Tibial nerve (tissue), 4 donors: ENCODE results near the gene ACVR1. TPM values are rescaled to one million over a fixed set of nuclear protein-coding genes. Genes with fewer than 3 reads are reported as not detected.

ENCODE experiments used
- DNase-seq, 2 donors: peaks; one replicate each; pipeline ENCODE4 v3.0.0-alpha.2; 2019; ENCODE audit warnings: low spot score in 2 of 2
- H3K27ac ChIP-seq, 4 donors: fragments of 200-600 bp; sonication (generic) in 3 of 4; one replicate each; pipeline ENCODE4 v1.5.1; 2017 to 2019; ENCODE audit warnings: mild to moderate bottlenecking in 1 of 4
- H3K27me3 ChIP-seq, 2 donors: fragments of 200-600 bp; sonication (generic) in 1 of 2; one replicate each; pipeline versions ENCODE4 v1.5.1 to v1.6.0; 2017 to 2019
- H3K36me3 ChIP-seq, 3 donors: fragments of 200-600 bp; sonication (generic); one replicate each; pipeline ENCODE4 v1.5.1; 2018 to 2019
- H3K4me1 ChIP-seq, 4 donors: fragments of 200-600 bp; sonication (generic) in 3 of 4; one replicate each; pipeline ENCODE4 v1.5.1; 2017 to 2019
- H3K4me3 ChIP-seq, 4 donors: fragments of 200-600 bp; sonication (generic) in 3 of 4; one replicate each; pipeline ENCODE4 v1.5.1; 2017 to 2019; ENCODE audit warnings: mild to moderate bottlenecking in 1 of 4, moderate library complexity in 1 of 4
- H3K9me3 ChIP-seq, 4 donors: fragments of 200-600 bp; sonication (generic) in 3 of 4; one replicate each; pipeline ENCODE4 v1.5.1; 2017 to 2019
- EP300 ChIP-seq, 2 donors: sonication (generic); formaldehyde crosslinking; IDR thresholded peaks; one replicate each; pipeline ENCODE4 v1.6.1; 2017; ENCODE audit warnings: antibody characterized with exemption in 2 of 2, mild to moderate bottlenecking in 1 of 2
- POLR2A ChIP-seq, 2 donors: fragments of 450-650 bp; IDR thresholded peaks; one replicate each; pipeline ENCODE4 v1.6.1; 2017; ENCODE audit warnings: antibody characterized with exemption in 2 of 2, mild to moderate bottlenecking in 2 of 2, moderate library complexity in 2 of 2
- WGBS, 2 donors: methylation state at CpG; one replicate each; pipeline ENCODE4 v1.1.5; 2018; 5-methylcytosine and 5-hydroxymethylcytosine counted together
- total RNA-seq, 4 donors: library from RNA; depleted of rRNA; stranded (reverse); fragments of >200 nt; gene quantifications; one replicate each; pipeline ENCODE4 v1.1.0, GENCODE V29; 2016
- TF ChIP-seq, protein P1 (sequence below), 5 experiments: fragments of 200-600 bp in 3 of 5; fragments of 450-650 bp in 2 of 5; sonication (generic) in 3 of 5; IDR thresholded peaks; one replicate each; pipeline ENCODE4 v1.5.1; 2016 to 2019; ENCODE audit warnings: antibody characterized with exemption in 5 of 5, mild to moderate bottlenecking in 3 of 5, moderate library complexity in 2 of 5

The ACVR1 gene
- total RNA-seq, 4 donors from 2014 or later: 19.2 to 24.7 (median 22.8) TPM

DNA sequence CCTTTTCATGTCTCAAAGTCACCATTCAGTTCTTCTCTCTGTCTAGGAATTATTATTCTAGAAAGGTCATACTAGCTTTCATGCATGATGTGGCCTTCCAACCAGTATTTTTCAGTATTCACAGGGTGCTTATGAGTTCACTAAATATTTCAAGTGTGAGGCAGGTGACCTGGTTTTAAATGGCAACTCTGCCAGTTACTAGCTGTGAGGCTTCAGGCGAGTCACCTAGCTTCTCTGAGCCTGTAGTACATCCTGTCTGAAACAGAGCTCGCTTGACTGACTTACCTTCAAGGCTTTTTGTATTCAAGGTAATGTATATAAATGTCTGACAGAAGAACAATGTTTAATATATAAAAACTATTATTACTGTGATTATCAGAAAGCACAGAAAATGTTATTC lies 19.4 kb upstream of the ACVR1 start:
- no peak overlapping the region for H3K4me3 ChIP-seq
- TF ChIP-seq, protein P1, sequence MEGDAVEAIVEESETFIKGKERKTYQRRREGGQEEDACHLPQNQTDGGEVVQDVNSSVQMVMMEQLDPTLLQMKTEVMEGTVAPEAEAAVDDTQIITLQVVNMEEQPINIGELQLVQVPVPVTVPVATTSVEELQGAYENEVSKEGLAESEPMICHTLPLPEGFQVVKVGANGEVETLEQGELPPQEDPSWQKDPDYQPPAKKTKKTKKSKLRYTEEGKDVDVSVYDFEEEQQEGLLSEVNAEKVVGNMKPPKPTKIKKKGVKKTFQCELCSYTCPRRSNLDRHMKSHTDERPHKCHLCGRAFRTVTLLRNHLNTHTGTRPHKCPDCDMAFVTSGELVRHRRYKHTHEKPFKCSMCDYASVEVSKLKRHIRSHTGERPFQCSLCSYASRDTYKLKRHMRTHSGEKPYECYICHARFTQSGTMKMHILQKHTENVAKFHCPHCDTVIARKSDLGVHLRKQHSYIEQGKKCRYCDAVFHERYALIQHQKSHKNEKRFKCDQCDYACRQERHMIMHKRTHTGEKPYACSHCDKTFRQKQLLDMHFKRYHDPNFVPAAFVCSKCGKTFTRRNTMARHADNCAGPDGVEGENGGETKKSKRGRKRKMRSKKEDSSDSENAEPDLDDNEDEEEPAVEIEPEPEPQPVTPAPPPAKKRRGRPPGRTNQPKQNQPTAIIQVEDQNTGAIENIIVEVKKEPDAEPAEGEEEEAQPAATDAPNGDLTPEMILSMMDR (IDR thresholded peaks at IDR 0.05): no peak
- H3K9me3 ChIP-seq: no peaks in the 10 kb centered on the region
- DNase-seq: no peak
- H3K27ac ChIP-seq: no peak overlapping the region
- H3K4me1 ChIP-seq: peaks cover 0 to 12% (median 6%) of the 10 kb centered on the region in 4 donors
- H3K27me3 ChIP-seq: no peaks in the 10 kb centered on the region
- WGBS, 2 donors: 94 to 97% methylated on average over 2 of the region's 2 CpGs
- no peaks in the 10 kb centered on the region for H3K36me3 ChIP-seq

- 72 to 85% methylated on average over 12 of the region's 12 CpGs for WGBS, 2 donors
- peaks cover 0 to 12% (median 6%) of the 10 kb centered on the region in 4 donors for H3K4me1 ChIP-seq
- H3K9me3 ChIP-seq: no peaks in the 10 kb centered on the region
- H3K27ac ChIP-seq: no peak overlapping the region
- TF ChIP-seq EP300 (IDR thresholded peaks at IDR 0.05) (no peak), POLR2A (IDR thresholded peaks at IDR 0.05) (no peak)
- TF ChIP-seq, protein P1 (IDR thresholded peaks at IDR 0.05): no peak
- no peaks in the 10 kb centered on the region for H3K27me3 ChIP-seq
- H3K4me3 ChIP-seq: no peak overlapping the region
- peak in 1 of 2 donors; percentile 19 for DNase-seq
- H3K36me3 ChIP-seq: no peaks in the 10 kb centered on the region
Observed at GRCh38 chr2:157894694-157895435, 18.7 kb upstream of the ACVR1 start.

DNA sequence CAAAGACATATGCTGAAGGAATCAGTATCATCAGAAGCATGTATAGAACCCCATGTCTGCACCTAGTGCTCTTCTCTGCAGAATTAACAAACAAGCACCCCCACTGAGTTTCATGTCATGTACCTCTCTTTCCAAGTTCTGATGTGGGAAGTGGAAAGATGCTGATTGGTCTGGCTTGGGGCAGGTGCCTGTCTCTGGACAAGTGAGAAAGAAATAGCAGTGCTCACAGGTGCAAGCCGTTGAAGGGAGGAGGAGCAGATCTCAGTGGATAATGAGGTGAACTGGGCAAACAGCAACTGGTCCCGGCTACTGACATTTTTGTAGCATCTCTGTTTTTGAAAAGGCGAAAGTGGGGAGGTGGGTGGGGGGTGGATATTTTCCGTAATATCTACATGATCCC lies 17.5 kb upstream of the ACVR1 start:
- Histone ChIP-seq H3K27me3 (no peaks in the 10 kb centered on the region), H3K9me3 (no peaks in the 10 kb centered on the region), H3K36me3 (no peaks in the 10 kb centered on the region), H3K4me3 (no peak overlapping the region), H3K27ac (no peak overlapping the region), H3K4me1 (peaks cover 0 to 12% (median 6%) of the 10 kb centered on the region in 4 donors)
- TF ChIP-seq, protein P1 (IDR thresholded peaks at IDR 0.05): no peak
- no peak for TF ChIP-seq EP300 (IDR thresholded peaks at IDR 0.05)
- TF ChIP-seq POLR2A (IDR thresholded peaks at IDR 0.05): no peak
- WGBS, 2 donors: 91 to 95% methylated on average over 4 of the region's 4 CpGs
- no peak for DNase-seq

DNA sequence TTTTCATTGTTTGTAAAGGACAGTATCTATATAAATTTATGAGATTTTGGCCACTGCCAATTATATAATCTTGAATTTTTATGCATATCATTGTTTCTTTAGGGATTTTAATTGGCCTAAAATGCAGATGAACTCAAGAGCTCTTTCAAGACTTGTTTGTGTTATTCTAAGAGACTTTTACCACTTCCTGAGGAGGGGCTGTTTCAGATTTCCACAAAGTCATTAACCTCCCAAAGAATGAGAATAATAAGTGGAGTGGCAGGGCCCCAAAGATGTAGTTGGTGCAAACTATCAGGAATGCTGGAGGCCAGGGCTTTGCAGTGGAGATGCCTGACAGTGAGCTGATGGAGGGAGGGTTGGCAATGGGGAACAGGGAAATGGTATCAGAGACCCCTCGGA lies 15.5 kb upstream of the ACVR1 start:
- no peak for DNase-seq
- Histone ChIP-seq H3K27ac (no peak overlapping the region), H3K4me1 (peaks cover 0 to 7% (median 3%) of the 10 kb centered on the region in 4 donors), H3K36me3 (no peaks in the 10 kb centered on the region), H3K4me3 (no peak overlapping the region), H3K27me3 (no peaks in the 10 kb centered on the region), H3K9me3 (no peaks in the 10 kb centered on the region)
- 86 to 91% methylated on average over 1 of the region's 1 CpG for WGBS, 2 donors
- TF ChIP-seq, protein P1 (IDR thresholded peaks at IDR 0.05): no peak
- no peak for TF ChIP-seq POLR2A (IDR thresholded peaks at IDR 0.05)
- TF ChIP-seq EP300 (IDR thresholded peaks at IDR 0.05): no peak

DNA sequence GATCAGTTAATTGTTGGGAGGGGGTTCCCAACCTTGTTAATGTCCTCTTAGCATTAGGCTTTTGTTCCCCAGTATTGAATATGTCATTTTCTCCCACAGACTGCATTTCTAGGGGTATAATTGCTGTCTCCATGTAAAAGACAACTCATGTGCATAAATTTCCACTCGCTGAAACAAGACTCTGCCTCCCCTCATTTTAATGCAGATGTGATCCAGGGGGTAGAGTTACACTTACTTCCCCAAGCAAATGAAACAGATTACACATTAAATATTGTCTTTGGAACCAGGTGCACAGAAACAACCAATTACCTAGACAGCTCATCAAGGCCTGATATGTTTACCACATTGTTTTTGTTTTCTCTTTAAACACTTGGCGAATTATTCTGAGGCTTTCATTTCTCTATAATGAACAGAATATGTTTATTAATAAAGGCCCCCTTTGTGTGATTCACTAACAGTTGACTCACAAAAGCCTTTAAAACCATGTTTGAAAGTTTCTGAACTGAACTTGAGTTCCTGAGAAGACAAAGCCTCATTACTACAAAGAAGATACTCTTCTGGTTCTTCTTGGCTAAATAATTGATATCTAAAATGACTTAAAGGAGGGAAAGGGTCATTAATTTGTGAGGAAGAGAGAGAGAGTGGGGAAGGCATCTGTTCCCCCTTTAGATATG lies 15.0 kb upstream of the ACVR1 start:
- TF ChIP-seq EP300 (IDR thresholded peaks at IDR 0.05): no peak
- no peak overlapping the region for H3K27ac ChIP-seq
- H3K4me3 ChIP-seq: no peak overlapping the region
- H3K9me3 ChIP-seq: no peaks in the 10 kb centered on the region
- peaks cover 0 to 7% (median 3%) of the 10 kb centered on the region in 4 donors for H3K4me1 ChIP-seq
- H3K36me3 ChIP-seq: no peaks in the 10 kb centered on the region
- DNase-seq: no peak
- no peaks in the 10 kb centered on the region for H3K27me3 ChIP-seq
- WGBS, 2 donors: 37 to 44% methylated on average over 2 of the region's 2 CpGs
